H1 (cell line): ENCODE results near the gene BRCC3. TPM values are rescaled to one million over a fixed set of nuclear protein-coding genes. Genes with fewer than 3 reads are reported as not detected.

ENCODE experiments used
- CTCF ChIA-PET: fragments of 300-600 bp; sonication (Branson Sonifier 250); formaldehyde crosslinking; loops from one replicate; lab custom pipeline; 2021; ENCODE audit not compliant: partially characterized antibody; lab: Charles Lee
- POLR2A ChIA-PET: fragments of 300-600 bp; sonication (Branson Sonifier 250); formaldehyde crosslinking; loops from one replicate; lab custom pipeline; 2021; ENCODE audit warnings: inconsistent platforms; ENCODE audit not compliant: partially characterized antibody; lab: Charles Lee
- DNase-seq, 2 experiments: peaks; one replicate each; pipeline versions ENCODE4 v3.0.0 to v3.0.0-alpha.2; 2010 to 2022; ENCODE audit warnings: low spot score in 2 of 2, low read depth in 1 of 2, mixed read lengths in 1 of 2
- FAIRE-seq: peaks from 2 replicates; lab custom pipeline; 2011; peaks lifted over from hg19 to GRCh38; lab: Jason Lieb, UNC
- H2AFZ ChIP-seq: 2 replicates; pipeline ENCODE4 v1.8.1; 2012; ENCODE audit warnings: low read length, inconsistent platforms
- H2AK5ac ChIP-seq: 2 replicates; pipeline ENCODE4 v1.6.1; 2013; ENCODE audit warnings: low read depth, low read length
- H2BK120ac ChIP-seq: replicated peaks from 2 replicates; pipeline ENCODE3; 2013; ENCODE audit warnings: low read depth, low read length, inconsistent platforms
- H2BK12ac ChIP-seq: 2 replicates; pipeline ENCODE4 v1.6.1; 2013; ENCODE audit warnings: low read depth, low read length
- H2BK15ac ChIP-seq: 2 replicates; pipeline ENCODE4 v1.6.1; 2013; ENCODE audit warnings: low read length
- H2BK20ac ChIP-seq: 2 replicates; pipeline ENCODE4 v1.6.1; 2013; ENCODE audit warnings: low read length
- H2BK5ac ChIP-seq: 2 replicates; pipeline ENCODE4 v1.6.1; 2013; ENCODE audit warnings: low read depth, low read length
- H3K14ac ChIP-seq: 2 replicates; pipeline ENCODE4 v1.6.1; 2013; ENCODE audit warnings: inconsistent platforms; ENCODE audit not compliant: insufficient read length
- H3K18ac ChIP-seq: 2 replicates; pipeline ENCODE4 v1.6.1; 2013; ENCODE audit warnings: low read length; ENCODE audit errors: extremely low read depth
- H3K23ac ChIP-seq: 2 replicates; pipeline ENCODE4 v1.6.1; 2013; ENCODE audit warnings: inconsistent platforms; ENCODE audit not compliant: insufficient read length
- H3K23me2 ChIP-seq: 2 replicates; pipeline ENCODE4 v1.6.1; 2013; ENCODE audit warnings: low read depth, low read length
- H3K27ac ChIP-seq: 2 replicates; pipeline ENCODE4 v1.6.1; 2011; ENCODE audit warnings: low read depth, low read length, inconsistent platforms
- H3K27me3 ChIP-seq, 4 experiments: replicated peaks in 1 of 4; 1 replicate in 1 of 4; 2 replicates in 3 of 4; pipeline versions ENCODE4 v1.6.1 to v1.8.1; 2011 to 2013; ENCODE audit warnings: low read length in 3 of 4, mild to moderate bottlenecking in 3 of 4, inconsistent platforms in 2 of 4, mixed read lengths in 2 of 4, moderate library complexity in 1 of 4; ENCODE audit not compliant: control insufficient read depth in 3 of 4, insufficient read depth in 3 of 4; ENCODE audit errors: extremely low read depth in 1 of 4
- H3K36me3 ChIP-seq, 4 experiments: 2 replicates each; pipeline versions ENCODE4 v1.6.1 to v1.8.1; 2011 to 2013; ENCODE audit warnings: mild to moderate bottlenecking in 4 of 4, low read length in 3 of 4, moderate library complexity in 2 of 4, control low read depth in 1 of 4, inconsistent platforms in 1 of 4; ENCODE audit not compliant: insufficient read depth in 4 of 4, control insufficient read depth in 2 of 4
- H3K4ac ChIP-seq: replicated peaks from 2 replicates; pipeline ENCODE3; 2013; ENCODE audit warnings: low read length, low read depth, mixed read lengths, inconsistent platforms; ENCODE audit not compliant: insufficient read length
- H3K4me1 ChIP-seq, 4 experiments: replicated peaks in 1 of 4; 1 replicate in 1 of 4; 2 replicates in 3 of 4; pipeline versions ENCODE4 v1.6.1 to v1.8.1; 2011 to 2013; ENCODE audit warnings: low read length in 3 of 4, inconsistent platforms in 2 of 4, mixed read lengths in 1 of 4; ENCODE audit not compliant: insufficient read depth in 4 of 4, control insufficient read depth in 3 of 4
- H3K4me2 ChIP-seq, 2 experiments: 2 replicates each; pipeline versions ENCODE4 v1.6.1 to v1.8.1; 2011 to 2013; ENCODE audit warnings: low read depth in 2 of 2, low read length in 2 of 2, control low read depth in 1 of 2, inconsistent platforms in 1 of 2, mild to moderate bottlenecking in 1 of 2; ENCODE audit not compliant: insufficient read depth in 1 of 2
- H3K4me3 ChIP-seq, 4 experiments: fragments of 200-600, 300-600 bp in 1 of 4; sonication (generic), shearing (Covaris generic), sonication (Bioruptor Twin) in 1 of 4; 2 replicates each; pipeline versions ENCODE4 v1.5.1 to v1.8.1; 2011 to 2016; ENCODE audit warnings: low read length in 4 of 4, low read depth in 3 of 4, control low read depth in 2 of 4, inconsistent platforms in 2 of 4, mild to moderate bottlenecking in 2 of 4, mixed read lengths in 1 of 4, moderate library complexity in 1 of 4; ENCODE audit not compliant: insufficient read depth in 2 of 4; ENCODE audit errors: extremely low read depth in 1 of 4
- H3K56ac ChIP-seq: replicated peaks from 2 replicates; pipeline ENCODE3; 2013; ENCODE audit warnings: low read depth, mild to moderate bottlenecking, mixed read lengths, low read length, inconsistent platforms; ENCODE audit not compliant: insufficient read length
- H3K79me1 ChIP-seq: 2 replicates; pipeline ENCODE4 v1.6.1; 2013; ENCODE audit warnings: low read depth, low read length, control low read depth
- H3K79me2 ChIP-seq, 2 experiments: 2 replicates each; pipeline versions ENCODE4 v1.6.1 to v1.8.1; 2012 to 2013; ENCODE audit warnings: low read length in 2 of 2, mild to moderate bottlenecking in 2 of 2, inconsistent platforms in 1 of 2; ENCODE audit not compliant: insufficient read depth in 2 of 2, control insufficient read depth in 1 of 2
- H3K9ac ChIP-seq, 4 experiments: replicated peaks in 1 of 4; 1 replicate in 1 of 4; 2 replicates in 3 of 4; pipeline versions ENCODE4 v1.6.1 to v1.8.1; 2011 to 2013; ENCODE audit warnings: low read depth in 3 of 4, low read length in 3 of 4, control low read depth in 2 of 4, mild to moderate bottlenecking in 2 of 4, moderate library complexity in 2 of 4, inconsistent platforms in 1 of 4; ENCODE audit errors: extremely low read depth in 1 of 4
- H3K9me3 ChIP-seq, 2 experiments: 2 replicates each; pipeline versions ENCODE4 v1.6.1 to v1.8.1; 2012 to 2013; ENCODE audit warnings: mild to moderate bottlenecking in 2 of 2, moderate library complexity in 2 of 2, control low read depth in 1 of 2, inconsistent platforms in 1 of 2, low read depth in 1 of 2, low read length in 1 of 2, mixed read lengths in 1 of 2; ENCODE audit not compliant: insufficient read depth in 2 of 2
- H4K20me1 ChIP-seq, 2 experiments: replicated peaks in 1 of 2; 2 replicates each; pipeline versions ENCODE3 to v1.8.1; 2011 to 2013; ENCODE audit warnings: inconsistent platforms in 2 of 2, low read length in 2 of 2, mild to moderate bottlenecking in 1 of 2; ENCODE audit not compliant: insufficient read depth in 2 of 2, control insufficient read depth in 1 of 2
- H4K5ac ChIP-seq: 2 replicates; pipeline ENCODE4 v1.6.1; 2013; ENCODE audit warnings: low read length, low read depth, mixed read lengths, inconsistent platforms; ENCODE audit not compliant: insufficient read length
- H4K8ac ChIP-seq: 2 replicates; pipeline ENCODE4 v1.8.0; 2013; ENCODE audit warnings: mild to moderate bottlenecking, moderate library complexity, low read length, inconsistent platforms; ENCODE audit not compliant: insufficient read depth; ENCODE audit errors: extremely low read depth
- H4K91ac ChIP-seq: replicated peaks from 2 replicates; pipeline ENCODE3; 2013; ENCODE audit warnings: low read length, mixed read lengths, inconsistent platforms; ENCODE audit not compliant: insufficient read length
- BRCA1 ChIP-seq: IDR thresholded peaks from 2 replicates; pipeline ENCODE4 v1.6.1; 2012; ENCODE audit warnings: low read depth, low read length, improper control_type of control experiment
- KDM5A ChIP-seq: fragments of 200-600 bp; IDR thresholded peaks from 2 replicates; pipeline ENCODE4 v1.7.1; 2012; ENCODE audit warnings: mild to moderate bottlenecking, low read length, inconsistent platforms, mixed read lengths
- PHF8 ChIP-seq: fragments of 200-600 bp; sonication (generic); conservative IDR thresholded peaks from 2 replicates; pipeline ENCODE4 v1.7.1; 2012; ENCODE audit warnings: low read depth, mild to moderate bottlenecking, inconsistent platforms, low read length, moderate library complexity
- RXRA ChIP-seq: IDR thresholded peaks from 2 replicates; pipeline ENCODE4 v1.6.1; 2011; ENCODE audit warnings: low read depth, mild to moderate bottlenecking, low read length, moderate library complexity; ENCODE audit not compliant: insufficient read depth
- WGBS, 2 experiments: shearing (Covaris generic) in 1 of 2; methylation state at CpG; one replicate each; pipeline versions ENCODE4 v1.1.6 to v1.1.7; 2013 to 2015; ENCODE audit warnings: low lambda C conversion rate in 2 of 2, mixed read lengths in 2 of 2, inconsistent platforms in 1 of 2, low coverage in 1 of 2, missing lambda C conversion rate in 1 of 2; ENCODE audit not compliant: insufficient replicate concordance in 2 of 2, insufficient coverage in 1 of 2, insufficient read length in 1 of 2; ENCODE audit errors: extremely low coverage in 1 of 2, missing lambda C conversion rate in 1 of 2; 5-methylcytosine and 5-hydroxymethylcytosine counted together
- polyA plus RNA-seq, 7 experiments: library from polyadenylated mRNA; depleted of rRNA in 3 of 7; stranded (reverse) in 5 of 7; unstranded in 2 of 7; fragments of >200 nt in 5 of 7; fragments of 200-250 nt in 2 of 7; gene quantifications; 1 replicate in 5 of 7; 2 replicates in 1 of 7; 4 replicates in 1 of 7; pipeline versions ENCODE4 v1.2.1 to v1.2.3, GENCODE V29; 2011 to 2013; ENCODE audit warnings: missing spikeins in 2 of 7, mixed read lengths in 2 of 7
- total RNA-seq: library from RNA; stranded (reverse); fragmentation: NEBNext Ultra II Directional; extraction: Animal tissue kit (Norgen Biotek cat#: 25700); gene quantifications from 2 replicates; pipeline ENCODE4 v1.2.1, GENCODE V29; 2021
- TF ChIP-seq, protein P1 (sequence below): IDR thresholded peaks from 2 replicates; pipeline ENCODE4 v1.6.1; 2012; ENCODE audit warnings: inconsistent platforms
- TF ChIP-seq, protein P2 (sequence below), 3 experiments: IDR thresholded peaks; 1 replicate in 2 of 3; 2 replicates in 1 of 3; pipeline versions ENCODE4 v1.5.1 to v1.6.1; 2011; ENCODE audit warnings: low read length in 3 of 3, mild to moderate bottlenecking in 3 of 3, inconsistent platforms in 2 of 3, low read depth in 1 of 3, moderate library complexity in 1 of 3; ENCODE audit not compliant: insufficient read depth in 1 of 3; ENCODE audit errors: control extremely low read depth in 1 of 3

Gene BRCC3
- total and polyA plus RNA-seq, 2 of the 8 experiments (the other 6 are each of a cell fraction or from before 2014, with no cell fraction given) = 13.1 to 23.2 TPM

DNA sequence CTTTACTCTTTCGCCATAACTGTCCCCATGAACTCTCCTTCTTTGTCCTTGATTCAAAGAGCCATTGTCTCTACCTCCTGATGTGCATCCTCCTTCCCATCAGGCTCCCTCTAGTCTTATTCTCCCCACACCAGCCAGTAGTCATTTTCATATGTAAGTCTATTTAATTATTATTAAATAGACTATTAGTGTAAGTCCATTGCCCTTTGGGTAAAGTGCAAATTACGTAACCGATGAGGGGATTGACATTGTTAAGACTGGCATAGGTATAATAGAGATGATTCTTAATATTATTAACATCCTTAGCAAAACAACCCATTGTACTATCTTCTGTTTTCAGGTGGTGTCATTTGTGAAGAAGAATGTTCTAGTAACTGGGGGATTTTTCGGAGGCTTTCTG is 17.1 kb upstream of the BRCC3 start:
- H3K23ac ChIP-seq = no peak overlapping the region
- no peaks in the 10 kb centered on the region for H3K27me3 ChIP-seq
- H3K36me3 ChIP-seq = no peaks in the 10 kb centered on the region; a peak in 1 of 8 replicates
- H3K9me3 ChIP-seq = no peaks in the 10 kb centered on the region
- WGBS, 2 experiments = 96% methylated on average over 4 of the region's 4 CpGs; no CpG with 5 or more reads in 1 of the 2 experiments
- H2BK12ac ChIP-seq = no peak overlapping the region
- no peak overlapping the region for H3K4me3 ChIP-seq
- no peaks in the 10 kb centered on the region for H4K20me1 ChIP-seq
- no peaks in the 10 kb centered on the region for H3K23me2 ChIP-seq
- ChIA-PET CTCF (interaction anchor here (1.2 to 3.8 kb wide), 2 partner anchors 8 to 72 kb away, joined by 3 to 15 read pairs; no protein-coding TSS in a partner anchor), POLR2A (no interaction called here)
- H3K56ac ChIP-seq = no peak overlapping the region
- no peak for FAIRE-seq
- H3K14ac ChIP-seq = no peak overlapping the region
- H3K4me2 ChIP-seq = no peak overlapping the region
- no peak overlapping the region for H3K9ac ChIP-seq
- no peak overlapping the region for H3K27ac ChIP-seq
- H3K18ac ChIP-seq = no peak overlapping the region
- no peaks in the 10 kb centered on the region for H3K79me1 ChIP-seq
- no peak for TF ChIP-seq PHF8
- no peak for TF ChIP-seq KDM5A
- TF ChIP-seq, protein P1, sequence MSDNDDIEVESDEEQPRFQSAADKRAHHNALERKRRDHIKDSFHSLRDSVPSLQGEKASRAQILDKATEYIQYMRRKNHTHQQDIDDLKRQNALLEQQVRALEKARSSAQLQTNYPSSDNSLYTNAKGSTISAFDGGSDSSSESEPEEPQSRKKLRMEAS = no peak
- no peak for TF ChIP-seq RXRA
- no peak for TF ChIP-seq BRCA1
- TF ChIP-seq, protein P2, sequence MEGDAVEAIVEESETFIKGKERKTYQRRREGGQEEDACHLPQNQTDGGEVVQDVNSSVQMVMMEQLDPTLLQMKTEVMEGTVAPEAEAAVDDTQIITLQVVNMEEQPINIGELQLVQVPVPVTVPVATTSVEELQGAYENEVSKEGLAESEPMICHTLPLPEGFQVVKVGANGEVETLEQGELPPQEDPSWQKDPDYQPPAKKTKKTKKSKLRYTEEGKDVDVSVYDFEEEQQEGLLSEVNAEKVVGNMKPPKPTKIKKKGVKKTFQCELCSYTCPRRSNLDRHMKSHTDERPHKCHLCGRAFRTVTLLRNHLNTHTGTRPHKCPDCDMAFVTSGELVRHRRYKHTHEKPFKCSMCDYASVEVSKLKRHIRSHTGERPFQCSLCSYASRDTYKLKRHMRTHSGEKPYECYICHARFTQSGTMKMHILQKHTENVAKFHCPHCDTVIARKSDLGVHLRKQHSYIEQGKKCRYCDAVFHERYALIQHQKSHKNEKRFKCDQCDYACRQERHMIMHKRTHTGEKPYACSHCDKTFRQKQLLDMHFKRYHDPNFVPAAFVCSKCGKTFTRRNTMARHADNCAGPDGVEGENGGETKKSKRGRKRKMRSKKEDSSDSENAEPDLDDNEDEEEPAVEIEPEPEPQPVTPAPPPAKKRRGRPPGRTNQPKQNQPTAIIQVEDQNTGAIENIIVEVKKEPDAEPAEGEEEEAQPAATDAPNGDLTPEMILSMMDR (IDR thresholded peaks at IDR 0.05; ENCODE audit: control extremely low read depth in 1 of 3, insufficient read depth in 1 of 3, low read depth in 1 of 3, low read length in 3 of 3) = no peak
- no peak overlapping the region for H2BK5ac ChIP-seq
- no peak overlapping the region for H2AK5ac ChIP-seq
- H4K8ac ChIP-seq = no peak overlapping the region
- H2AFZ ChIP-seq = no peak overlapping the region
- H2BK120ac ChIP-seq = no peak overlapping the region
- H3K4ac ChIP-seq = no peak overlapping the region
- H2BK15ac ChIP-seq = no peak overlapping the region
- no peak overlapping the region for H4K5ac ChIP-seq
- H2BK20ac ChIP-seq = no peak overlapping the region
- H3K4me1 ChIP-seq = no peaks in the 10 kb centered on the region
- no peak overlapping the region for H4K91ac ChIP-seq
- H3K79me2 ChIP-seq = no peaks in the 10 kb centered on the region
- no peak for DNase-seq
